ENCODE measurements around the gene EXOSC6. TPM values are rescaled to one million over a fixed set of nuclear protein-coding genes. Genes with fewer than 3 reads are reported as not detected.
A peak's percentile ranks its signal among the peaks of the same experiment; 100 is the strongest.

Gene EXOSC6
- total and polyA plus RNA-seq, 2 of the 4 experiments (the other 2 are of a cell fraction), result 5.8 to 7.0 TPM

DNA sequence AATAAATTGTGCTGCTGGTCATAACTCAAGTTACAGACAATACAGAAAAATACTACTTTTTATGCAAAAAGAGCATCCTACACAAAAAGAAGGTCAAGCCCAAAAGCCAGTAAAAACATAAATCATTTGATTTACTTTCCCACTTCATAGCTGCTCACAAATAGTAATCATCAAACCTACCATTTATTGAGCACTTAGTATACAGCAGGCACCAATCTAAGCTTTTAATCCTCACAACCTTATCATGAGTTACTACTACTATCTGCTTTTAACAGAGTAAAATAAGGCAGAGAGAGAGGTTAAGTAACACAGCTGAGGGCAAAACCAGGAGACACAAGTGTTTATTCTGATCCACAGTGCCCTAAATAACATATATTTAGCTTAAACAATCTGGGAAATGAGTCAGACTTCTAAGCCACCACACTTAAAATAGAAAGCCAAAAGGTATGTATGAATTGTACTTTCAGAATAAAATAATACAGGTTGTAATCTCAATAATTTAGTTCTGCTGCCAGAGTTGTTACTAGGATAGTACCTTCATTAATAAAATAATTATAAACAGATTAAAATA lies 39.3 kb upstream of the EXOSC6 start:
- H2BK5ac ChIP-seq (ENCODE audit: low read depth, low read length, poor library complexity, severe bottlenecking), result peak overlapping the region; percentile 53
- H3K18ac ChIP-seq (ENCODE audit: low read depth, low read length), result no peak overlapping the region
- no peak overlapping the region for H3K56ac ChIP-seq (ENCODE audit: extremely low read depth, insufficient read depth, low read length)
- DNase-seq (peak; percentile 72), ATAC-seq (ENCODE audit: low read depth) (0 out of 2 replicates have a peak, but pooled peaks have one; percentile 1)
- H3K23ac ChIP-seq (ENCODE audit: low read depth, low read length), result no peak overlapping the region; the same call in 1 of the 2 replicates
- H3K79me1 ChIP-seq (ENCODE audit: low read depth in 1 of 2, low read length in 2 of 2), result peaks cover 4 to 22% of the 10 kb centered on the region in 2 experiments; a peak in 3 of 4 replicates
- H3K9me3 ChIP-seq (ENCODE audit: control insufficient read depth, insufficient read depth, low read length), result no peaks in the 10 kb centered on the region
- no peak overlapping the region for H3K14ac ChIP-seq (replicated peaks; ENCODE audit: low read depth, low read length)
- peak overlapping the region; percentile 48 for H2AK5ac ChIP-seq (ENCODE audit: low read depth, low read length)
- in situ Hi-C loops (cut with MboI; ENCODE audit: low sequenced_read_pairs) (no loop called here), intact Hi-C loops (cut with micrococcal nuclease) (no loop called here), dilution Hi-C loops (cut with HindIII; ENCODE audit: low sequenced_read_pairs, unreplicated experiment) (no loop called here)
- H3K4me2 ChIP-seq (ENCODE audit: low read depth, low read length), result no peak overlapping the region; the same call in 1 of the 2 replicates
- H4K5ac ChIP-seq (ENCODE audit: low read depth, low read length), result no peak overlapping the region
- POLR2A ChIA-PET (ENCODE audit: unreplicated experiment), result no interaction called here
- no peak overlapping the region for H4K91ac ChIP-seq (ENCODE audit: insufficient read depth, low read depth, low read length)
- no peak for TF ChIP-seq MAFK (IDR thresholded peaks at IDR 0.05; ENCODE audit: low read depth, low read length)
- 0 out of 2 replicates have a peak, but pooled peaks have one; percentile 16 for TF ChIP-seq CEBPB (IDR thresholded peaks at IDR 0.05; ENCODE audit: low read depth, low read length)
- peak overlapping the region; percentile 81; the same call in 2 of the 3 replicates for H2BK15ac ChIP-seq (ENCODE audit: low read depth, low read length)
- H3K4me3 ChIP-seq (ENCODE audit: insufficient read depth, low read depth, low read length), result no peak overlapping the region
- no peak overlapping the region for H3K27ac ChIP-seq (ENCODE audit: insufficient read depth, low read length)
- BruUV-seq (replicated peaks), result no TSS peak
- H2AFZ ChIP-seq (replicated peaks; ENCODE audit: low read length, poor library complexity), result no peak overlapping the region
- H4K20me1 ChIP-seq (ENCODE audit: insufficient read depth, low read length), result peaks cover 9% of the 10 kb centered on the region
- no peak overlapping the region for H3K9ac ChIP-seq (ENCODE audit: low read depth, low read length)
- H3K9me1 ChIP-seq (ENCODE audit: insufficient read depth, low read length), result 0 out of 2 replicates have a peak, but pooled peaks cover 7% of the 10 kb centered on the region
- peak overlapping the region; percentile 78 for H2BK120ac ChIP-seq (ENCODE audit: low read depth, low read length)
- H3K4me1 ChIP-seq (ENCODE audit: control insufficient read depth, insufficient read depth, low read length), result no peaks in the 10 kb centered on the region; the same call in 1 of the 2 replicates
- H3K27me3 ChIP-seq (ENCODE audit: control insufficient read depth, insufficient read depth, low read length), result no peaks in the 10 kb centered on the region
- no peak overlapping the region for H2AK9ac ChIP-seq (replicated peaks; ENCODE audit: low read depth, low read length, poor library complexity)
- peak overlapping the region; percentile 85; the same call in 1 of the 2 replicates for H3K4ac ChIP-seq (ENCODE audit: low read depth, low read length)
- H4K8ac ChIP-seq (ENCODE audit: low read depth in 2 of 2, low read length in 2 of 2), result no peak overlapping the region
- peak overlapping the region; percentile 69; the same call in 1 of the 2 replicates for H2BK20ac ChIP-seq (ENCODE audit: low read depth, low read length)
- H3K36me3 ChIP-seq (ENCODE audit: control insufficient read depth, insufficient read depth, low read length), result no peaks in the 10 kb centered on the region; the same call in 1 of the 2 replicates
- CTCF ChIA-PET, result interaction anchor here (1.5 kb wide), 1 partner anchor 24 kb away, joined by 4 read pairs; no protein-coding TSS in a partner anchor

Measured in IMR-90 (cell line).